T-helper 2 cell treated with Interferon-gamma antibody and Interleukin-4, amounts not matched to agents 5 μg/mL and 100 μg/mL, for 36 hours (primary cell): ENCODE results near the gene DIP2A.

Experiments
- DNase-seq: peaks from one replicate; pipeline ENCODE4 v3.0.0; 2021; ENCODE audit warnings: low spot score
- H3K27ac Mint-ChIP-seq: one replicate; pipeline ENCODE4 v1.8.0; 2021; ENCODE audit warnings: mild to moderate bottlenecking, mixed read lengths
- H3K27me3 Mint-ChIP-seq: one replicate; pipeline ENCODE4 v1.8.0; 2021; ENCODE audit warnings: low read depth, mixed read lengths
- H3K36me3 Mint-ChIP-seq: one replicate; pipeline ENCODE4 v1.8.0; 2021; ENCODE audit warnings: low read depth, mixed read lengths
- H3K4me1 Mint-ChIP-seq: one replicate; pipeline ENCODE4 v1.8.0; 2021; ENCODE audit warnings: low read depth, mixed read lengths
- H3K4me3 Mint-ChIP-seq: one replicate; pipeline ENCODE4 v1.8.0; 2022; ENCODE audit warnings: mild to moderate bottlenecking, moderate library complexity, mixed read lengths
- H3K9me3 Mint-ChIP-seq: one replicate; pipeline ENCODE4 v1.8.0; 2021; ENCODE audit warnings: mixed read lengths

The DIP2A gene

GRCh38 chr21:46468108-46468774 is 9.6 kb downstream of the DIP2A start:
- Mint-ChIP-seq H3K4me3 (no peak overlapping the region), H3K27ac (no peak overlapping the region), H3K4me1 (peaks cover 14% of the 10 kb centered on the region), H3K36me3 (peaks cover 16% of the 10 kb centered on the region), H3K27me3 (no peaks in the 10 kb centered on the region), H3K9me3 (no peaks in the 10 kb centered on the region)
- DNase-seq = no peak

- no peak overlapping the region for H3K4me3 Mint-ChIP-seq
- H3K4me1 Mint-ChIP-seq = peaks cover 14% of the 10 kb centered on the region
- H3K9me3 Mint-ChIP-seq = no peaks in the 10 kb centered on the region
- peaks cover 15% of the 10 kb centered on the region for H3K36me3 Mint-ChIP-seq
- DNase-seq = no peak
- no peaks in the 10 kb centered on the region for H3K27me3 Mint-ChIP-seq
- H3K27ac Mint-ChIP-seq = no peak overlapping the region
These were observed 10.6 kb downstream of the DIP2A start for GRCh38 chr21:46469275-46469674.

GRCh38 chr21:46471514-46471913 is 12.8 kb downstream of the DIP2A start:
- H3K9me3 Mint-ChIP-seq = no peaks in the 10 kb centered on the region
- DNase-seq = no peak
- H3K4me1 Mint-ChIP-seq = peaks cover 13% of the 10 kb centered on the region
- no peak overlapping the region for H3K27ac Mint-ChIP-seq
- no peak overlapping the region for H3K4me3 Mint-ChIP-seq
- H3K27me3 Mint-ChIP-seq = no peaks in the 10 kb centered on the region
- H3K36me3 Mint-ChIP-seq = peaks cover 13% of the 10 kb centered on the region

GRCh38 chr21:46472246-46472645 is 13.6 kb downstream of the DIP2A start:
- Mint-ChIP-seq H3K4me1 (peaks cover 15% of the 10 kb centered on the region), H3K4me3 (no peak overlapping the region), H3K9me3 (no peaks in the 10 kb centered on the region), H3K27ac (peak overlapping the region; percentile 15), H3K36me3 (peaks cover 16% of the 10 kb centered on the region), H3K27me3 (no peaks in the 10 kb centered on the region)
- no peak for DNase-seq

GRCh38 chr21:46474382-46474781 is 15.7 kb downstream of the DIP2A start:
- Mint-ChIP-seq H3K27me3 (no peaks in the 10 kb centered on the region), H3K27ac (no peak overlapping the region), H3K36me3 (peaks cover 16% of the 10 kb centered on the region), H3K4me3 (no peak overlapping the region), H3K4me1 (peaks cover 12% of the 10 kb centered on the region), H3K9me3 (no peaks in the 10 kb centered on the region)
- no peak for DNase-seq

- DNase-seq = no peak
- Mint-ChIP-seq H3K36me3 (peaks cover 15% of the 10 kb centered on the region), H3K27me3 (no peaks in the 10 kb centered on the region), H3K27ac (no peak overlapping the region), H3K4me3 (no peak overlapping the region), H3K9me3 (no peaks in the 10 kb centered on the region), H3K4me1 (peaks cover 12% of the 10 kb centered on the region)
These were observed 16.6 kb downstream of the DIP2A start for GRCh38 chr21:46475296-46475695.

- Mint-ChIP-seq H3K27me3 (no peaks in the 10 kb centered on the region), H3K4me1 (peaks cover 3% of the 10 kb centered on the region), H3K27ac (no peak overlapping the region), H3K4me3 (no peak overlapping the region), H3K36me3 (peaks cover 16% of the 10 kb centered on the region), H3K9me3 (no peaks in the 10 kb centered on the region)
- DNase-seq = no peak
These were observed 19.1 kb downstream of the DIP2A start for GRCh38 chr21:46477765-46478164.

GRCh38 chr21:46478910-46479309 is 20.2 kb downstream of the DIP2A start:
- Mint-ChIP-seq H3K4me3 (no peak overlapping the region), H3K9me3 (no peaks in the 10 kb centered on the region), H3K27me3 (no peaks in the 10 kb centered on the region), H3K4me1 (peaks cover 12% of the 10 kb centered on the region), H3K27ac (no peak overlapping the region), H3K36me3 (peaks cover 16% of the 10 kb centered on the region)
- DNase-seq = no peak

GRCh38 chr21:46480466-46480865 is 21.8 kb downstream of the DIP2A start:
- Mint-ChIP-seq H3K36me3 (peaks cover 21% of the 10 kb centered on the region), H3K27me3 (no peaks in the 10 kb centered on the region), H3K4me3 (no peak overlapping the region), H3K27ac (no peak overlapping the region), H3K9me3 (no peaks in the 10 kb centered on the region), H3K4me1 (peaks cover 12% of the 10 kb centered on the region)
- DNase-seq = no peak

GRCh38 chr21:46482225-46482845 is 23.6 kb downstream of the DIP2A start:
- H3K36me3 Mint-ChIP-seq = peaks cover 22% of the 10 kb centered on the region
- H3K9me3 Mint-ChIP-seq = no peaks in the 10 kb centered on the region
- DNase-seq = no peak
- H3K27me3 Mint-ChIP-seq = no peaks in the 10 kb centered on the region
- H3K27ac Mint-ChIP-seq = no peak overlapping the region
- no peak overlapping the region for H3K4me3 Mint-ChIP-seq
- H3K4me1 Mint-ChIP-seq = peaks cover 10% of the 10 kb centered on the region

GRCh38 chr21:46482846-46483231 is 24.1 kb downstream of the DIP2A start:
- DNase-seq = no peak
- Mint-ChIP-seq H3K27ac (no peak overlapping the region), H3K36me3 (peaks cover 20% of the 10 kb centered on the region), H3K4me1 (peaks cover 10% of the 10 kb centered on the region), H3K4me3 (no peak overlapping the region), H3K27me3 (no peaks in the 10 kb centered on the region), H3K9me3 (no peaks in the 10 kb centered on the region)

GRCh38 chr21:46483300-46484295 is 24.9 kb downstream of the DIP2A start:
- Mint-ChIP-seq H3K27me3 (no peaks in the 10 kb centered on the region), H3K27ac (no peak overlapping the region), H3K4me3 (no peak overlapping the region), H3K4me1 (peaks cover 10% of the 10 kb centered on the region), H3K9me3 (no peaks in the 10 kb centered on the region), H3K36me3 (peaks cover 18% of the 10 kb centered on the region)
- DNase-seq = no peak

GRCh38 chr21:46486481-46487126 is 27.9 kb downstream of the DIP2A start:
- no peaks in the 10 kb centered on the region for H3K27me3 Mint-ChIP-seq
- H3K36me3 Mint-ChIP-seq = peaks cover 15% of the 10 kb centered on the region
- H3K4me1 Mint-ChIP-seq = peaks cover 11% of the 10 kb centered on the region
- H3K27ac Mint-ChIP-seq = no peak overlapping the region
- no peak for DNase-seq
- no peak overlapping the region for H3K4me3 Mint-ChIP-seq
- no peaks in the 10 kb centered on the region for H3K9me3 Mint-ChIP-seq
